ENCODE results near the gene CFAP54. TPM values are rescaled to one million over a fixed set of nuclear protein-coding genes. Genes with fewer than 3 reads are reported as not detected.
"Not testable (repeated sequence)": the region's sequence is repeated elsewhere in the genome, so short reads cannot be mapped to it uniquely, and the experiment has no call there.

The CFAP54 gene
- 0.27 TPM for polyA plus RNA-seq (2013, experiment 1 of 2; ENCODE audit: insufficient read length)
- 0.30 TPM for polyA plus RNA-seq (2013, experiment 2 of 2; ENCODE audit: insufficient read length)

- DNase-seq, result peak; percentile 92
Measured at GRCh38 chr12:96489392-96490056, at the start of gene CFAP54. CFAP54 (plus strand) TSS chr12:96489577; CDS start chr12:96489610, 33 bp downstream.

- no peak for DNase-seq
Measured at GRCh38 chr12:96441816-96442215, 47.6 kb upstream of the CFAP54 start.

GRCh38 chr12:96442906-96443305 is 46.5 kb upstream of the CFAP54 start:
- no peak for DNase-seq

- DNase-seq, result no peak
Measured at GRCh38 chr12:96444399-96444798, 45.0 kb upstream of the CFAP54 start.

- peak; percentile 87 for DNase-seq
Measured at GRCh38 chr12:96445691-96446583, 43.4 kb upstream of the CFAP54 start.

GRCh38 chr12:96447256-96447655 is 42.1 kb upstream of the CFAP54 start:
- DNase-seq, result peak; percentile 26

GRCh38 chr12:96448300-96448699 is 41.1 kb upstream of the CFAP54 start:
- DNase-seq, result peak; percentile 49

GRCh38 chr12:96452261-96452922 is 37.0 kb upstream of the CFAP54 start:
- no peak for DNase-seq

- DNase-seq, result no peak
Measured at GRCh38 chr12:96454396-96454795, 35.0 kb upstream of the CFAP54 start.

- no peak for DNase-seq
Measured at GRCh38 chr12:96456265-96456974, 33.0 kb upstream of the CFAP54 start.

GRCh38 chr12:96457191-96457930 is 32.0 kb upstream of the CFAP54 start:
- no peak for DNase-seq

- DNase-seq, result not testable (repeated sequence)
Measured at GRCh38 chr12:96459281-96459680, 30.1 kb upstream of the CFAP54 start.

- no peak for DNase-seq
Measured at GRCh38 chr12:96462571-96463280, 26.7 kb upstream of the CFAP54 start.

GRCh38 chr12:96465896-96466295 is 23.5 kb upstream of the CFAP54 start:
- no peak for DNase-seq

GRCh38 chr12:96466939-96467751 is 22.2 kb upstream of the CFAP54 start:
- DNase-seq, result no peak

- DNase-seq, result peak; percentile 69
Measured at GRCh38 chr12:96471368-96472050, 17.9 kb upstream of the CFAP54 start.

- peak; percentile 14 for DNase-seq
Measured at GRCh38 chr12:96472384-96472783, 17.0 kb upstream of the CFAP54 start.

GRCh38 chr12:96473394-96474093 is 15.8 kb upstream of the CFAP54 start:
- DNase-seq, result no peak

GRCh38 chr12:96474206-96474605 is 15.2 kb upstream of the CFAP54 start:
- no peak for DNase-seq
